GM12878 (cell line): ENCODE data around the gene KATNB1. TPM values are rescaled to one million over a fixed set of nuclear protein-coding genes. Genes with fewer than 3 reads are reported as not detected.

Experiments used
- ATAC-seq: fragments of 200-7000 bp; cut with Tn5 transposase; 3 replicates; pipeline ENCODE4 v1.9.1; 2020; ENCODE audit warnings: mild to moderate bottlenecking, moderate library complexity
- BruUV-seq: library from RNA; stranded (reverse); fragments of 400-500 nt; replicated peaks from 2 replicates; lab custom pipeline; 2021; lab: Mats Ljungman, UMichigan
- CTCF ChIA-PET: fragments of 300-600 bp; sonication (Branson Sonifier 250); formaldehyde crosslinking; extraction: SDS; loops from one replicate; lab custom pipeline; 2021; ENCODE audit warnings: inconsistent platforms; lab: Yijun Ruan, JAX
- POLR2A ChIA-PET: fragments of 350-600 bp; formaldehyde crosslinking; extraction: SDS; loops from one replicate; lab custom pipeline; 2021; ENCODE audit warnings: inconsistent platforms; lab: Charles Lee
- RAD21 ChIA-PET: fragments of 300-600 bp; sonication (Branson Sonifier 250); formaldehyde crosslinking; loops from one replicate; lab custom pipeline; 2023; ENCODE audit warnings: antibody characterized with exemption; ENCODE audit not compliant: unreplicated experiment; lab: Charles Lee
- SMC1A ChIA-PET: fragments of 300-600 bp; sonication (Branson Sonifier 250); formaldehyde crosslinking; loops from one replicate; lab custom pipeline; 2023; ENCODE audit not compliant: unreplicated experiment, uncharacterized antibody; lab: Charles Lee
- DNase-seq: peaks from one replicate; pipeline ENCODE4 v3.0.0-alpha.2; 2011; ENCODE audit warnings: low read depth, low spot score
- FAIRE-seq: peaks from 3 replicates; lab custom pipeline; 2011; peaks lifted over from hg19 to GRCh38; lab: Jason Lieb, UNC
- H2AFZ ChIP-seq: 2 replicates; pipeline ENCODE4 v1.6.0; 2011; ENCODE audit warnings: low read depth, low read length, control low read depth; ENCODE audit not compliant: control insufficient read depth
- H3K27ac ChIP-seq: 2 replicates; pipeline ENCODE4 v1.5.1; 2011; ENCODE audit warnings: control low read depth; ENCODE audit not compliant: control insufficient read depth, insufficient read depth
- H3K27me3 ChIP-seq, 2 experiments: replicated peaks in 1 of 2; 2 replicates each; pipeline versions ENCODE4 v1.6.0 to v1.6.1; 2011; ENCODE audit warnings: low read length in 1 of 2; ENCODE audit not compliant: control insufficient read depth in 2 of 2, insufficient read depth in 2 of 2
- H3K36me3 ChIP-seq, 2 experiments: 2 replicates each; pipeline ENCODE4 v1.5.1; 2011; ENCODE audit warnings: low read length in 1 of 2; ENCODE audit not compliant: control insufficient read depth in 2 of 2, insufficient read depth in 2 of 2
- H3K4me1 ChIP-seq: 2 replicates; pipeline ENCODE4 v1.6.1; 2011; ENCODE audit warnings: mild to moderate bottlenecking, low read length, moderate library complexity, mixed read lengths; ENCODE audit not compliant: control insufficient read depth, insufficient read depth
- H3K4me2 ChIP-seq: 2 replicates; pipeline ENCODE4 v1.6.0; 2011; ENCODE audit warnings: control low read depth; ENCODE audit not compliant: control insufficient read depth, insufficient read depth
- H3K4me3 ChIP-seq: fragments of 200-600 bp; sonication (generic); 2 replicates; pipeline ENCODE4 v1.5.1; 2016
- H3K79me2 ChIP-seq: 2 replicates; pipeline ENCODE4 v1.6.0; 2011; ENCODE audit warnings: low read length; ENCODE audit not compliant: control insufficient read depth, insufficient read depth
- H3K9ac ChIP-seq: 2 replicates; pipeline ENCODE4 v1.8.0; 2011; ENCODE audit warnings: low read length, control low read depth, mixed read lengths; ENCODE audit not compliant: control insufficient read depth, insufficient read depth
- H3K9me3 ChIP-seq: replicated peaks from 3 replicates; pipeline ENCODE4 v1.5.1; 2011; ENCODE audit warnings: mild to moderate bottlenecking, low read length; ENCODE audit not compliant: control insufficient read depth, insufficient read depth
- H4K20me1 ChIP-seq: 2 replicates; pipeline ENCODE4 v1.6.0; 2011; ENCODE audit not compliant: control insufficient read depth, insufficient read depth
- CBFB ChIP-seq: IDR thresholded peaks from 2 replicates; pipeline ENCODE4 v1.6.1; 2016; ENCODE audit warnings: antibody characterized with exemption, low read depth
- ELK1 ChIP-seq: IDR thresholded peaks from 2 replicates; pipeline ENCODE4 v1.6.1; 2012; ENCODE audit warnings: low read depth, low read length, improper control_type of control experiment
- KAT2A ChIP-seq: conservative IDR thresholded peaks from 2 replicates; pipeline ENCODE4 v1.6.1; 2011; ENCODE audit warnings: low read depth, low read length; ENCODE audit not compliant: control insufficient read depth
- KDM1A ChIP-seq: fragments of 200-600 bp; sonication (generic); IDR thresholded peaks from 2 replicates; pipeline ENCODE4 v1.6.1; 2016; ENCODE audit warnings: borderline replicate concordance
- MLLT1 ChIP-seq: fragments of 450-650 bp; IDR thresholded peaks from 2 replicates; pipeline ENCODE4 v1.6.1; 2016; ENCODE audit warnings: mild to moderate bottlenecking
- NFXL1 ChIP-seq: fragments of 450-650 bp; IDR thresholded peaks from 2 replicates; pipeline ENCODE4 v1.6.1; 2017; ENCODE audit warnings: antibody characterized with exemption, mild to moderate bottlenecking, borderline replicate concordance
- PML ChIP-seq: IDR thresholded peaks from 2 replicates; pipeline ENCODE4 v1.6.1; 2012; ENCODE audit warnings: low read length, inconsistent platforms
- RUNX3 ChIP-seq: IDR thresholded peaks from 2 replicates; pipeline ENCODE4 v1.6.1; 2012; ENCODE audit warnings: low read length, inconsistent platforms
- SMARCA5 ChIP-seq: fragments of 450-650 bp; IDR thresholded peaks from 2 replicates; pipeline ENCODE4 v1.6.1; 2017; ENCODE audit warnings: mild to moderate bottlenecking
- ZNF217 ChIP-seq: fragments of 450-650 bp; IDR thresholded peaks from 2 replicates; pipeline ENCODE4 v1.6.1; 2017; ENCODE audit warnings: antibody characterized with exemption, mild to moderate bottlenecking
- ZNF384 ChIP-seq: IDR thresholded peaks from 2 replicates; pipeline ENCODE4 v1.6.1; 2012; ENCODE audit warnings: low read depth, mild to moderate bottlenecking, low read length, improper control_type of control experiment, borderline replicate concordance
- ZNF687 ChIP-seq: fragments of 450-650 bp; IDR thresholded peaks from 2 replicates; pipeline ENCODE4 v1.6.1; 2017; ENCODE audit warnings: mild to moderate bottlenecking, moderate library complexity
- WGBS: methylation state at CpG from one replicate; pipeline ENCODE4 v1.1.6; 2016; ENCODE audit warnings: low lambda C conversion rate; ENCODE audit not compliant: insufficient replicate concordance, insufficient coverage; ENCODE audit errors: missing lambda C conversion rate; 5-methylcytosine and 5-hydroxymethylcytosine counted together
- in situ Hi-C: fragments of 300-500 bp; cut with MboI; formaldehyde crosslinking; loops from 9 replicates; pipeline ENCODE4 v1.14.3; 2018; ENCODE audit warnings: mixed read lengths
- intact Hi-C: fragments of 100-400 bp; cut with micrococcal nuclease; formaldehyde crosslinking; loops from one replicate; pipeline ENCODE4 v1.14.2; 2022; ENCODE audit not compliant: unreplicated experiment
- polyA plus RNA-seq, 11 experiments: library from polyadenylated mRNA; depleted of rRNA in 4 of 11; unstranded in 6 of 11; stranded (reverse) in 5 of 11; fragments of >200 nt; fragmentation: Nextera tagmentation in 4 of 11; fragmentation: Illumina TruSeq in 1 of 11; extraction: Ambion mirVana in 4 of 11; extraction: Trizol in 1 of 11; gene quantifications; 1 replicate in 1 of 11; 2 replicates in 10 of 11; pipeline versions ENCODE4 v1.2.1 to v1.2.3, GENCODE V29; 2011 to 2016; ENCODE audit warnings: inconsistent platforms in 2 of 11, missing spikeins in 2 of 11, low read depth in 1 of 11
- total RNA-seq, 4 experiments: library from RNA; depleted of rRNA in 3 of 4; stranded (reverse); fragments of >200 nt in 3 of 4; fragmentation: Illumina TruSeq in 1 of 4; extraction: Trizol in 1 of 4; gene quantifications; 2 replicates each; pipeline versions ENCODE4 v1.2.1 to v1.2.3, GENCODE V29; 2013 to 2021

KATNB1 gene
- total and polyA plus RNA-seq, 10 of the 15 experiments (the other 5 are each of a cell fraction or from before 2014, with no cell fraction given): 0.71 to 46.5 (median 19.5) TPM

- TF ChIP-seq ZNF217 (no peak), NFXL1 (no peak), KAT2A (no peak), ELK1 (no peak), SMARCA5 (no peak), KDM1A (no peak), ZNF384 (no peak)
Measured at GRCh38 chr16:57732714-57733113, 2.9 kb upstream of the KATNB1 start (continued).

GRCh38 chr16:57734308-57734924 is 1.2 kb upstream of the KATNB1 start:
- Histone ChIP-seq H3K27ac (peak overlapping the region; percentile 96), H3K9me3 (peaks cover 4% of the 10 kb centered on the region; the same call in 2 of the 3 replicates), H3K4me2 (peak overlapping the region; percentile 92), H3K4me1 (peaks cover 10% of the 10 kb centered on the region), H3K9ac (peak overlapping the region; percentile 89), H3K36me3 (no peaks in the 10 kb centered on the region), H4K20me1 (no peaks in the 10 kb centered on the region), H3K4me3 (peak overlapping the region; percentile 81), H3K79me2 (peaks cover 9% of the 10 kb centered on the region), H2AFZ (peak overlapping the region; percentile 99), H3K27me3 (no peaks in the 10 kb centered on the region)
- RAD21 ChIA-PET: interaction anchor here (1.7 to 2.9 kb wide), 2 partner anchors 86 to 318 kb away, joined by 4 to 18 read pairs; no protein-coding TSS in a partner anchor
- TSS peak; percentile 99 for BruUV-seq
- no peak for FAIRE-seq
- DNase-seq: no peak
- 39% methylated on average over 20 of the region's 20 CpGs for WGBS
- in situ Hi-C loops (no loop called here), intact Hi-C loops (loop anchor here (2.0 kb wide), 1 partner anchor 44 kb away; no protein-coding TSS in a partner anchor)
- CTCF ChIA-PET: interaction anchor here (1.2 to 3.1 kb wide), 4 partner anchors 74 to 389 kb away, joined by 4 to 20 read pairs (median 6); no protein-coding TSS in a partner anchor
- SMC1A ChIA-PET: interaction anchor here (1.6 to 3.1 kb wide), 2 partner anchors 9 to 72 kb away, joined by 3 to 12 read pairs; no protein-coding TSS in a partner anchor
- peak; percentile 19 for ATAC-seq
- TF ChIP-seq PML (no peak), CBFB (no peak), MLLT1 (peak; percentile 14; the same call in 1 of the 2 replicates), RUNX3 (peak; percentile 23; the same call in 1 of the 2 replicates), ZNF687 (no peak)
- POLR2A ChIA-PET: interaction anchor here (1.3 to 1.8 kb wide), 2 partner anchors 16 to 45 kb away, joined by 7 to 10 read pairs; no protein-coding TSS in a partner anchor
